K562 (cell line): ENCODE results near the gene UMODL1. TPM values are rescaled to one million over a fixed set of nuclear protein-coding genes. Genes with fewer than 3 reads are reported as not detected.
A peak's percentile ranks its signal among the peaks of the same experiment; 100 is the strongest.

Experiments
- ATAC-seq: fragments of 200-7000 bp; cut with Tn5 transposase; 3 replicates; pipeline ENCODE4 v1.9.1; 2020; ENCODE audit warnings: moderate library complexity
- BruUV-seq: library from RNA; stranded (reverse); fragments of 400-500 nt; replicated peaks from 2 replicates; lab custom pipeline; 2021; lab: Mats Ljungman, UMichigan
- CTCF ChIA-PET: fragments of 300-600 bp; formaldehyde crosslinking; extraction: SDS; loops from one replicate; lab custom pipeline; 2021; ENCODE audit warnings: low intra/inter-chr PET ratio; lab: Yijun Ruan, JAX
- POLR2A ChIA-PET: fragments of 300-600, 350-650 bp; sonication (Branson Sonifier 250); formaldehyde crosslinking; extraction: SDS; loops from one replicate; lab custom pipeline; 2021; ENCODE audit warnings: antibody characterized with exemption, inconsistent platforms; lab: Yijun Ruan, JAX
- DNase-seq, 4 experiments: peaks; one replicate each; pipeline versions ENCODE4 v3.0.0 to v3.0.0-alpha.2; 2011 to 2018; ENCODE audit warnings: low spot score in 3 of 4, mixed read lengths in 3 of 4; ENCODE audit errors: extremely low read depth in 1 of 4
- FAIRE-seq: peaks from 2 replicates; lab custom pipeline; 2011; peaks lifted over from hg19 to GRCh38; lab: Jason Lieb, UNC
- H2AFZ ChIP-seq: 2 replicates; pipeline ENCODE4 v1.6.0; 2011; ENCODE audit warnings: low read depth, low read length, control low read depth, inconsistent platforms
- H3K27ac ChIP-seq: fragments of 200-600 bp; 3 replicates; pipeline ENCODE4 v1.8.0; 2011; ENCODE audit warnings: low read depth, mild to moderate bottlenecking, control low read depth, inconsistent platforms, low read length, moderate library complexity, mixed read lengths; ENCODE audit errors: extremely low read depth
- H3K27me3 ChIP-seq, 2 experiments: fragments of 300-600 bp in 1 of 2; 2 replicates in 1 of 2; 3 replicates in 1 of 2; pipeline versions ENCODE4 v1.6.0 to v1.8.0; 2011; ENCODE audit warnings: inconsistent platforms in 2 of 2, low read length in 2 of 2, mild to moderate bottlenecking in 1 of 2, mixed read lengths in 1 of 2, moderate library complexity in 1 of 2; ENCODE audit not compliant: control insufficient read depth in 2 of 2, insufficient read depth in 2 of 2
- H3K36me3 ChIP-seq: fragments of 300-600 bp; 3 replicates; pipeline ENCODE4 v1.8.0; 2011; ENCODE audit warnings: mild to moderate bottlenecking, low read length, inconsistent platforms; ENCODE audit not compliant: control insufficient read depth, insufficient read depth
- H3K4me1 ChIP-seq, 2 experiments: fragments of 200-600 bp in 1 of 2; replicated peaks in 1 of 2; 2 replicates in 1 of 2; 3 replicates in 1 of 2; pipeline versions ENCODE4 v1.5.1 to v1.8.0; 2011; ENCODE audit warnings: inconsistent platforms in 2 of 2, low read length in 2 of 2, mild to moderate bottlenecking in 1 of 2, mixed read lengths in 1 of 2, moderate library complexity in 1 of 2; ENCODE audit not compliant: control insufficient read depth in 2 of 2, insufficient read depth in 2 of 2
- H3K4me2 ChIP-seq: 2 replicates; pipeline ENCODE4 v1.6.1; 2011; ENCODE audit warnings: low read length, control low read depth, inconsistent platforms, mixed read lengths; ENCODE audit not compliant: insufficient read depth
- H3K4me3 ChIP-seq: fragments of 200-600 bp; sonication (generic), shearing (Covaris generic); 2 replicates; pipeline ENCODE4 v1.5.1; 2016; ENCODE audit warnings: control low read depth, inconsistent platforms
- H3K79me2 ChIP-seq: fragments of 200-600 bp; 3 replicates; pipeline ENCODE4 v1.8.0; 2011; ENCODE audit warnings: low read length, inconsistent platforms; ENCODE audit not compliant: control insufficient read depth, insufficient read depth
- H3K9ac ChIP-seq, 2 experiments: 2 replicates each; pipeline versions ENCODE4 v1.6.0 to v1.6.1; 2011; ENCODE audit warnings: low read depth in 2 of 2, low read length in 2 of 2, control low read depth in 1 of 2, inconsistent platforms in 1 of 2, mild to moderate bottlenecking in 1 of 2, mixed read lengths in 1 of 2; ENCODE audit not compliant: insufficient read depth in 1 of 2
- H3K9me1 ChIP-seq: one replicate; pipeline ENCODE4 v1.6.0; 2011; ENCODE audit warnings: inconsistent platforms, mild to moderate bottlenecking, low read length, moderate library complexity; ENCODE audit not compliant: control insufficient read depth, insufficient read depth
- H3K9me3 ChIP-seq: replicated peaks from 2 replicates; pipeline ENCODE4 v1.5.1; 2011; ENCODE audit warnings: low read depth, low read length, inconsistent platforms; ENCODE audit not compliant: control insufficient read depth, insufficient read depth
- H4K20me1 ChIP-seq: replicated peaks from 2 replicates; pipeline ENCODE4 v1.6.1; 2011; ENCODE audit warnings: low read length, inconsistent platforms, mixed read lengths; ENCODE audit not compliant: control insufficient read depth, insufficient read depth
- EZH2 ChIP-seq: IDR thresholded peaks from 2 replicates; pipeline ENCODE4 v1.6.1; 2012; ENCODE audit warnings: low read depth, mild to moderate bottlenecking, inconsistent platforms, low read length, borderline replicate concordance
- TFAM ChIP-seq: fragments of 250-450 bp; sonication (Bioruptor Pico); conservative IDR thresholded peaks from 2 replicates; pipeline ENCODE4 v1.5.0; 2021; ENCODE audit warnings: mild to moderate bottlenecking, moderate library complexity
- ZBTB7A ChIP-seq: IDR thresholded peaks from 2 replicates; pipeline ENCODE4 v1.6.1; 2011; ENCODE audit warnings: low read depth, mild to moderate bottlenecking, low read length, moderate library complexity, borderline replicate concordance; ENCODE audit not compliant: control insufficient read depth
- ZFP30 ChIP-seq: fragments of 250-450 bp; sonication (Bioruptor Pico); IDR thresholded peaks from 2 replicates; pipeline ENCODE4 v1.8.0; 2022; ENCODE audit warnings: moderate library complexity, mild to moderate bottlenecking, inconsistent platforms, borderline replicate concordance
- ZNF444 ChIP-seq: fragments of 250-450 bp; sonication (Bioruptor Pico); IDR thresholded peaks from 2 replicates; pipeline ENCODE4 v1.4.0; 2020; ENCODE audit warnings: mild to moderate bottlenecking, moderate library complexity
- whole genome bisulfite sequencing: fragments of 100-300 bp; shearing (Covaris generic); methylation state at CpG from one replicate; pipeline ENCODE4 v1.1.6; 2016; ENCODE audit warnings: low coverage, mixed read lengths; ENCODE audit not compliant: insufficient coverage; ENCODE audit errors: missing lambda C conversion rate; 5-methylcytosine and 5-hydroxymethylcytosine counted together
- in situ Hi-C: fragments of 300-500 bp; cut with MboI; formaldehyde crosslinking; loops from 4 replicates; pipeline ENCODE4 v1.15.0; 2018; ENCODE audit warnings: inconsistent platforms, mixed read lengths
- intact Hi-C: fragments of 100-400 bp; cut with micrococcal nuclease; formaldehyde crosslinking; loops from 2 replicates; pipeline ENCODE4 v1.14.2; 2022
- polyA plus RNA-seq, 8 experiments: library from polyadenylated mRNA; depleted of rRNA in 4 of 8; stranded (reverse) in 5 of 8; unstranded in 3 of 8; fragments of >200 nt; fragmentation: Nextera tagmentation in 2 of 8; fragmentation: Illumina TruSeq in 1 of 8; extraction: Ambion mirVana in 2 of 8; extraction: Trizol in 1 of 8; gene quantifications; 2 replicates each; pipeline versions ENCODE4 v1.2.1 to v1.2.3, GENCODE V29; 2011 to 2014; ENCODE audit warnings: inconsistent platforms in 1 of 8, missing spikeins in 1 of 8
- total RNA-seq, 7 experiments: library from RNA; depleted of rRNA in 6 of 7; stranded (reverse); fragments of >200 nt in 6 of 7; fragmentation: Illumina TruSeq in 2 of 7; extraction: Trizol in 2 of 7; gene quantifications; 2 replicates each; pipeline versions ENCODE4 v1.2.1 to v1.2.3, GENCODE V29; 2011 to 2021; ENCODE audit warnings: low replicate concordance in 1 of 7
- TF ChIP-seq, protein P1 (sequence below): fragments of 450-650 bp; formaldehyde crosslinking; IDR thresholded peaks from 2 replicates; pipeline ENCODE4 v1.4.0; 2020; ENCODE audit warnings: mild to moderate bottlenecking, moderate library complexity
- TF ChIP-seq, protein P2 (sequence below): IDR thresholded peaks from 2 replicates; pipeline ENCODE4 v1.6.1; 2014; ENCODE audit warnings: antibody characterized with exemption

UMODL1 gene
- total and polyA plus RNA-seq, 9 of the 15 experiments (the other 6 are each of a cell fraction or from before 2014, with no cell fraction given): not detected

- intact Hi-C loops: loop anchor here (10.0 kb wide), 1 partner anchor 59 kb away; no protein-coding TSS in a partner anchor
- TF ChIP-seq ZBTB7A: no peak
- peak; percentile 33; the same call in 1 of the 2 replicates for TF ChIP-seq EZH2
- TF ChIP-seq, all 486 proteins: peak for 1
- Histone ChIP-seq H2AFZ (no peak overlapping the region), H3K4me2 (no peak overlapping the region), H3K9ac (0 out of 4 replicates have a peak overlapping the region, but pooled peaks of 1 of the 2 experiments have one; percentile 23), H3K4me1 (peaks cover 0 to 6% of the 10 kb centered on the region in 2 experiments; a peak in 1 of 5 replicates), H3K27ac (no peak overlapping the region), H3K79me2 (no peaks in the 10 kb centered on the region), H3K36me3 (no peaks in the 10 kb centered on the region), H3K4me3 (no peak overlapping the region), H4K20me1 (peaks cover 17% of the 10 kb centered on the region; the same call in 1 of the 2 replicates), H3K9me1 (no peaks in the 10 kb centered on the region), H3K27me3 (peaks cover 68 to 83% of the 10 kb centered on the region in 2 experiments), H3K9me3 (no peaks in the 10 kb centered on the region)
- ATAC-seq (no peak), DNase-seq (no peak), FAIRE-seq (no peak)
- in situ Hi-C loops: no loop called here
- WGBS: 3% methylated on average over 12 of the region's 12 CpGs
- POLR2A ChIA-PET: interaction anchor here (0.7 to 1.6 kb wide), 5 partner anchors 10 to 107 kb away, joined by 3 to 4 read pairs (median 4); partner anchors contain the start of gene ZBTB21
- CTCF ChIA-PET: no interaction called here
- BruUV-seq: no TSS peak
These were observed 45.6 kb upstream of the UMODL1 start for GRCh38 chr21:42025376-42026081.

GRCh38 chr21:42026082-42026435 lies 45.1 kb upstream of the UMODL1 start:
- Histone ChIP-seq H3K4me3 (no peak overlapping the region), H3K4me1 (peaks cover 0 to 6% of the 10 kb centered on the region in 2 experiments; a peak in 1 of 5 replicates), H3K9ac (no peak overlapping the region), H3K27ac (no peak overlapping the region), H3K9me1 (no peaks in the 10 kb centered on the region), H3K36me3 (no peaks in the 10 kb centered on the region), H4K20me1 (peaks cover 13% of the 10 kb centered on the region; the same call in 1 of the 2 replicates)
- POLR2A ChIA-PET: interaction anchor here (0.7 to 1.6 kb wide), 4 partner anchors 10 to 31 kb away, joined by 3 to 4 read pairs (median 4); partner anchors contain the start of gene ZBTB21
- CTCF ChIA-PET: no interaction called here
- 0 out of 3 replicates have a peak, but pooled peaks have one; percentile 10 for ATAC-seq
- TF ChIP-seq TFAM (CRISPR knock-in tag) (no peak), ZFP30 (CRISPR knock-in tag) (no peak), ZNF444 (CRISPR knock-in tag) (no peak)
- TF ChIP-seq, protein P1, sequence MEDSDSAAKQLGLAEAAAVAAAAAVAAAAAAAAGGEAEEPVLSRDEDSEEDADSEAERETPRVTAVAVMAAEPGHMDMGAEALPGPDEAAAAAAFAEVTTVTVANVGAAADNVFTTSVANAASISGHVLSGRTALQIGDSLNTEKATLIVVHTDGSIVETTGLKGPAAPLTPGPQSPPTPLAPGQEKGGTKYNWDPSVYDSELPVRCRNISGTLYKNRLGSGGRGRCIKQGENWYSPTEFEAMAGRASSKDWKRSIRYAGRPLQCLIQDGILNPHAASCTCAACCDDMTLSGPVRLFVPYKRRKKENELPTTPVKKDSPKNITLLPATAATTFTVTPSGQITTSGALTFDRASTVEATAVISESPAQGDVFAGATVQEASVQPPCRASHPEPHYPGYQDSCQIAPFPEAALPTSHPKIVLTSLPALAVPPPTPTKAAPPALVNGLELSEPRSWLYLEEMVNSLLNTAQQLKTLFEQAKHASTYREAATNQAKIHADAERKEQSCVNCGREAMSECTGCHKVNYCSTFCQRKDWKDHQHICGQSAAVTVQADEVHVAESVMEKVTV: no peak
- TF ChIP-seq, protein P2, sequence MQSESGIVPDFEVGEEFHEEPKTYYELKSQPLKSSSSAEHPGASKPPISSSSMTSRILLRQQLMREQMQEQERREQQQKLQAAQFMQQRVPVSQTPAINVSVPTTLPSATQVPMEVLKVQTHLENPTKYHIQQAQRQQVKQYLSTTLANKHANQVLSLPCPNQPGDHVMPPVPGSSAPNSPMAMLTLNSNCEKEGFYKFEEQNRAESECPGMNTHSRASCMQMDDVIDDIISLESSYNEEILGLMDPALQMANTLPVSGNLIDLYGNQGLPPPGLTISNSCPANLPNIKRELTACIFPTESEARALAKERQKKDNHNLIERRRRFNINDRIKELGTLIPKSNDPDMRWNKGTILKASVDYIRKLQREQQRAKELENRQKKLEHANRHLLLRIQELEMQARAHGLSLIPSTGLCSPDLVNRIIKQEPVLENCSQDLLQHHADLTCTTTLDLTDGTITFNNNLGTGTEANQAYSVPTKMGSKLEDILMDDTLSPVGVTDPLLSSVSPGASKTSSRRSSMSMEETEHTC: no peak
- TF ChIP-seq, all 486 proteins: peak for 0
- no peaks in the 10 kb centered on the region for H3K9me3 ChIP-seq
- H3K79me2 ChIP-seq: no peaks in the 10 kb centered on the region
- in situ Hi-C loops (no loop called here), intact Hi-C loops (loop anchor here (10.0 kb wide), 1 partner anchor 59 kb away; no protein-coding TSS in a partner anchor)
- no peak for DNase-seq
- H3K4me2 ChIP-seq: no peak overlapping the region
- H3K27me3 ChIP-seq: peaks cover 68 to 78% of the 10 kb centered on the region in 2 experiments
- no TSS peak for BruUV-seq
- H2AFZ ChIP-seq: no peak overlapping the region
- FAIRE-seq: no peak
- WGBS: 1% methylated on average over 9 of the region's 9 CpGs
